Vagina (tissue), 2 donors: Measurements from ENCODE around the gene CPNE9. TPM values are rescaled to one million over a fixed set of nuclear protein-coding genes. Genes with fewer than 3 reads are reported as not detected.
A peak's percentile ranks its signal among the peaks of the same experiment; 100 is the strongest.

Experiments
- DNase-seq, 2 donors: peaks; one replicate each; pipeline ENCODE4 v3.0.0-alpha.2; 2017; ENCODE audit errors: extremely low spot score in 2 of 2
- H3K27ac ChIP-seq: fragments of 200-600 bp; sonication (generic); one replicate; pipeline ENCODE4 v1.5.1; 2019
- H3K27me3 ChIP-seq: fragments of 200-600 bp; sonication (generic); one replicate; pipeline ENCODE4 v1.5.1; 2019
- H3K36me3 ChIP-seq, 2 donors: fragments of 200-600 bp; sonication (generic); one replicate each; pipeline ENCODE4 v1.5.1; 2017 to 2019
- H3K4me1 ChIP-seq: fragments of 200-600 bp; sonication (generic); one replicate; pipeline ENCODE4 v1.5.1; 2019
- H3K4me3 ChIP-seq, 2 donors: fragments of 200-600 bp; sonication (generic); 1 replicate in 1 of 2; 2 replicates in 1 of 2; pipeline ENCODE4 v1.5.1; 2016 to 2019
- H3K9me3 ChIP-seq: fragments of 200-600 bp; sonication (generic); one replicate; pipeline ENCODE4 v1.5.1; 2019
- POLR2A ChIP-seq, 2 donors: fragments of 450-650 bp; IDR thresholded peaks; one replicate each; pipeline ENCODE4 v1.6.1; 2017; ENCODE audit warnings: antibody characterized with exemption in 2 of 2, mild to moderate bottlenecking in 2 of 2, moderate library complexity in 2 of 2
- POLR2AphosphoS5 ChIP-seq, 2 donors: sonication (generic); formaldehyde crosslinking; IDR thresholded peaks; one replicate each; pipeline ENCODE4 v1.9.0; 2017; ENCODE audit warnings: antibody characterized with exemption in 2 of 2, mild to moderate bottlenecking in 2 of 2, low read depth in 1 of 2; ENCODE audit not compliant: insufficient read depth in 1 of 2
- intact Hi-C: fragments of 100-400 bp; cut with DNase I; formaldehyde crosslinking; loops from one replicate; pipeline ENCODE4 v1.15.1; 2023
- total RNA-seq: library from RNA; depleted of rRNA; stranded (reverse); fragments of >200 nt; gene quantifications from one replicate; pipeline ENCODE4 v1.2.3, GENCODE V29; 2016
- TF ChIP-seq, protein P1 (sequence below), 3 experiments: fragments of 450-650 bp in 2 of 3; fragments of 200-600 bp in 1 of 3; sonication (generic) in 1 of 3; IDR thresholded peaks; one replicate each; pipeline ENCODE4 v1.5.1; 2017 to 2019; ENCODE audit warnings: antibody characterized with exemption in 3 of 3, mild to moderate bottlenecking in 2 of 3, moderate library complexity in 2 of 3

CPNE9 gene, protein sequence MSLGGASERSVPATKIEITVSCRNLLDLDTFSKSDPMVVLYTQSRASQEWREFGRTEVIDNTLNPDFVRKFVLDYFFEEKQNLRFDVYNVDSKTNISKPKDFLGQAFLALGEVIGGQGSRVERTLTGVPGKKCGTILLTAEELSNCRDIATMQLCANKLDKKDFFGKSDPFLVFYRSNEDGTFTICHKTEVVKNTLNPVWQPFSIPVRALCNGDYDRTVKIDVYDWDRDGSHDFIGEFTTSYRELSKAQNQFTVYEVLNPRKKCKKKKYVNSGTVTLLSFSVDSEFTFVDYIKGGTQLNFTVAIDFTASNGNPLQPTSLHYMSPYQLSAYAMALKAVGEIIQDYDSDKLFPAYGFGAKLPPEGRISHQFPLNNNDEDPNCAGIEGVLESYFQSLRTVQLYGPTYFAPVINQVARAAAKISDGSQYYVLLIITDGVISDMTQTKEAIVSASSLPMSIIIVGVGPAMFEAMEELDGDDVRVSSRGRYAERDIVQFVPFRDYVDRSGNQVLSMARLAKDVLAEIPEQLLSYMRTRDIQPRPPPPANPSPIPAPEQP
- total RNA-seq = not detected

DNA sequence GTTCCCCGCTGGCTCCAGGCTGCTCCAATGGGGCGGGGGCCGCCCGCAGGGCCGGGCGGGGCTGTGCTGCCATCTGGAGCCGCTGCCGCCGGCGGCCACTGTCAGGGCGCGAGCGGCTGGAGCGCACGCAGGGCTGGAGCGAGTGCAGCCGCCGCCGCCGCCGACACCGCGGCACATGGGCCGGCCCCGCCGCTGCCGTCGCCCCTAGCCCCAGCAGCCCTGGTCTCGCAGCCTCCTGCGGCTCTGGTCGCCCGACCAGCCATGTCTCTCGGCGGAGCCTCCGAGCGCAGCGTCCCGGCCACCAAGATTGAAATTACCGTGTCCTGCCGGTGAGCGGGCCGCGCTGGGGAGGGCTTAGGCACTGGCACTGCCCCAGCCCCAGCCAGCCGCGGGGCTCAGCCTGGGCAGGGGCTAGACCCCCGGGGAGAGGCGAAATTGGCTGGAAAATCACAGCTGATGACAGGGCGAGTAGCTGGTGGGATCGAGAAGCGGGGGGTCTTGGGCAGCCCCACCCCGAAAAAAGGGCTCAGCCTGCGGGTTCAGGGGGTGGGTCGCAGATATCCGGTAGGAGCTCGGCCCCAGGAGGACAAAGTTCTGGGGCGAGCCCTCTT lies at the start of gene CPNE9:
TSS of gene CPNE9 (plus strand) at position 98 of the 611 bp plus-strand sequence. CDS start at position 262, 164 bp downstream.
- intact Hi-C loops = no loop called here
- TF ChIP-seq POLR2AphosphoS5 (IDR thresholded peaks at IDR 0.05; ENCODE audit: insufficient read depth in 1 of 2, low read depth in 1 of 2) (no peak), POLR2A (IDR thresholded peaks at IDR 0.05) (no peak)
- TF ChIP-seq, protein P1, sequence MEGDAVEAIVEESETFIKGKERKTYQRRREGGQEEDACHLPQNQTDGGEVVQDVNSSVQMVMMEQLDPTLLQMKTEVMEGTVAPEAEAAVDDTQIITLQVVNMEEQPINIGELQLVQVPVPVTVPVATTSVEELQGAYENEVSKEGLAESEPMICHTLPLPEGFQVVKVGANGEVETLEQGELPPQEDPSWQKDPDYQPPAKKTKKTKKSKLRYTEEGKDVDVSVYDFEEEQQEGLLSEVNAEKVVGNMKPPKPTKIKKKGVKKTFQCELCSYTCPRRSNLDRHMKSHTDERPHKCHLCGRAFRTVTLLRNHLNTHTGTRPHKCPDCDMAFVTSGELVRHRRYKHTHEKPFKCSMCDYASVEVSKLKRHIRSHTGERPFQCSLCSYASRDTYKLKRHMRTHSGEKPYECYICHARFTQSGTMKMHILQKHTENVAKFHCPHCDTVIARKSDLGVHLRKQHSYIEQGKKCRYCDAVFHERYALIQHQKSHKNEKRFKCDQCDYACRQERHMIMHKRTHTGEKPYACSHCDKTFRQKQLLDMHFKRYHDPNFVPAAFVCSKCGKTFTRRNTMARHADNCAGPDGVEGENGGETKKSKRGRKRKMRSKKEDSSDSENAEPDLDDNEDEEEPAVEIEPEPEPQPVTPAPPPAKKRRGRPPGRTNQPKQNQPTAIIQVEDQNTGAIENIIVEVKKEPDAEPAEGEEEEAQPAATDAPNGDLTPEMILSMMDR (IDR thresholded peaks at IDR 0.05) = no peak

DNA sequence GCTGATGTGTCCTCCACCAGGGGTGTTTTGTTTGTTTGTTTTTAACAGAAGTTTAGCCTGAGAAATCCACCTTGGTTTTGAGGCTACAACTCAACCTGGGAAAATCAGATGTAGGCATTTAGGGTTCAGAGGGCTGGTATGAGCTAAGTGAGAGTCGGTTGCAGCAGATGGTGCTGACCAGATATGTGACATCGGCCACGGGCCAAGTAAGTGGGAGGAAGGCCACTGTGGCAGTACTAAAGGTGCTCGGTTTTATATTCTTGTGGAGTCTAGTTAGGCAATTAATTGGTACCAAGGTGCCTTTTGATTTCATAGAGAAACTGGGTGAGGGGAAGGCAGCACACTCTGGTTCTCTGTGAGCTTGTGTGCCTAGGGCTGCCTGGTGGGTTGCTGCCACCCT lies 43.8 kb upstream of the CPNE9 start:
- H3K9me3 ChIP-seq = no peaks in the 10 kb centered on the region
- H3K27ac ChIP-seq = no peak overlapping the region
- TF ChIP-seq POLR2AphosphoS5 (IDR thresholded peaks at IDR 0.05; ENCODE audit: insufficient read depth in 1 of 2, low read depth in 1 of 2) (no peak), POLR2A (IDR thresholded peaks at IDR 0.05) (no peak)
- TF ChIP-seq, protein P1 (IDR thresholded peaks at IDR 0.05) = no peak
- no peak overlapping the region for H3K4me3 ChIP-seq
- peaks cover 0 to 57% of the 10 kb centered on the region in 2 donors for H3K36me3 ChIP-seq
- intact Hi-C loops = no loop called here
- DNase-seq = no peak
- no peaks in the 10 kb centered on the region for H3K4me1 ChIP-seq
- no peaks in the 10 kb centered on the region for H3K27me3 ChIP-seq

More for the DNA sequence above, at the start of gene CPNE9:
- Histone ChIP-seq H3K9me3 (no peaks in the 10 kb centered on the region), H3K36me3 (peaks cover 0 to 17% of the 10 kb centered on the region in 2 donors), H3K27ac (no peak within 1 kb of the TSS), H3K4me3 (peak within 1 kb of the TSS; percentile 22 to 30), H3K4me1 (peaks cover 19% of the 10 kb centered on the region), H3K27me3 (no peaks in the 10 kb centered on the region)
- DNase-seq = no peak

DNA sequence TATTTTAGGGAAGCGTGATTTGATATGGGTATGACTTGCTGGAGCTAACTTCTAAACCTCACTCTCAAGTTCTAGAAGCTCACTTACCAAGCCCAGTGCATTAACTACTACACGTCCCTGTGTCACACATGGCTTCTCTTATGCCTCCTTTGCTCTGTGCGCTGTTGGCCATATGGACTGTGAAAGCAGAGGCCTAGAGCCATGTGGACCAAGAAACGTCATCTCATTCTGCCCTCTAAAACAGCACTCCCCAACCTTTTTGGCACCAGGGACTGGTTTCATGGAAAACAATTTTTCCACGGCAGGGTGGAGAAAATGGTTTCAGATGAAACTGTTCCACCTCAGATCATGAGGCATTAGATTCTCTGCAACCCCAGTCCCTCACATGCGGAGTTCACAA lies 42.7 kb upstream of the CPNE9 start:
- no peak for TF ChIP-seq POLR2A (IDR thresholded peaks at IDR 0.05)
- no peak for TF ChIP-seq POLR2AphosphoS5 (IDR thresholded peaks at IDR 0.05; ENCODE audit: insufficient read depth in 1 of 2, low read depth in 1 of 2)
- TF ChIP-seq, protein P1 (IDR thresholded peaks at IDR 0.05) = no peak
- no peak for DNase-seq
- Histone ChIP-seq H3K36me3 (peaks cover 0 to 58% of the 10 kb centered on the region in 2 donors), H3K4me3 (no peak overlapping the region), H3K9me3 (no peaks in the 10 kb centered on the region), H3K27me3 (no peaks in the 10 kb centered on the region), H3K4me1 (no peaks in the 10 kb centered on the region), H3K27ac (no peak overlapping the region)
- intact Hi-C loops = no loop called here

DNA sequence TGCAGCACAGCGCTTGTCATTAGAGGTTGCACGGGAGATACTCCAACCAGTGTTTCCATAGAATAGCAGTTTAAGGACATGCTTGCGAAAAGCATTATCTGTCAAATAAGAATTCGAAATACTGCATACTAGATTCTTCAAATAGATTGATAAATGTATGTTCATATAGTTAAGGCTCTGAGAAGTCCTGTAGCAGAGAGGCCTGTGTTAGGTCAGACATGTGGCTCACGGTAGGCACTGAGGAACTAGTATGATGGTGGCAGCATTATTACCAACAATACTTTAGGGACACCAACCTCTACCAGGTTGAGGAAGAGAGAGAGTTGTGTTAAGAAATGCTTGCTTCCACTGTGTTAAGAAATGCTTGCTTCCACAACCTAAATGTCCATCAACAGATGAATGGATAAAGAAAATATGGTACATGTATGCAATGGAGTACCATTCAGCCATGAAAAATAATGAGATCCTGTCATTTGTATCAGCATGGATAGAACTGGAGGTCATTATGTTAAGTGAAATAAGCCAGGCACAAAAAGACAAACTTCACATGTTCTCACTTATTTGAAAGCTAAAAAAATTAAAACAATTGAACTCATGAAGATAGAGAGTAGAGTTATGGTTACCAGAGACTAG lies 39.4 kb upstream of the CPNE9 start:
- H3K4me1 ChIP-seq = no peaks in the 10 kb centered on the region
- no peak overlapping the region for H3K4me3 ChIP-seq
- no peak for DNase-seq
- peaks cover 0 to 61% of the 10 kb centered on the region in 2 donors for H3K36me3 ChIP-seq
- TF ChIP-seq, protein P1 (IDR thresholded peaks at IDR 0.05) = no peak
- TF ChIP-seq POLR2A (IDR thresholded peaks at IDR 0.05) (no peak), POLR2AphosphoS5 (IDR thresholded peaks at IDR 0.05; ENCODE audit: insufficient read depth in 1 of 2, low read depth in 1 of 2) (no peak)
- no peak overlapping the region for H3K27ac ChIP-seq
- intact Hi-C loops = no loop called here
- H3K27me3 ChIP-seq = no peaks in the 10 kb centered on the region
- no peaks in the 10 kb centered on the region for H3K9me3 ChIP-seq
